HG03378 (cell line): ENCODE results near the gene HARBI1.

Experiments
- ATAC-seq: cut with Tn5 transposase; IDR thresholded peaks from one replicate; pipeline ENCODE4 v1.9.1; 2021; ENCODE audit warnings: mild to moderate bottlenecking, moderate library complexity; ENCODE audit not compliant: unreplicated experiment

The HARBI1 gene

DNA sequence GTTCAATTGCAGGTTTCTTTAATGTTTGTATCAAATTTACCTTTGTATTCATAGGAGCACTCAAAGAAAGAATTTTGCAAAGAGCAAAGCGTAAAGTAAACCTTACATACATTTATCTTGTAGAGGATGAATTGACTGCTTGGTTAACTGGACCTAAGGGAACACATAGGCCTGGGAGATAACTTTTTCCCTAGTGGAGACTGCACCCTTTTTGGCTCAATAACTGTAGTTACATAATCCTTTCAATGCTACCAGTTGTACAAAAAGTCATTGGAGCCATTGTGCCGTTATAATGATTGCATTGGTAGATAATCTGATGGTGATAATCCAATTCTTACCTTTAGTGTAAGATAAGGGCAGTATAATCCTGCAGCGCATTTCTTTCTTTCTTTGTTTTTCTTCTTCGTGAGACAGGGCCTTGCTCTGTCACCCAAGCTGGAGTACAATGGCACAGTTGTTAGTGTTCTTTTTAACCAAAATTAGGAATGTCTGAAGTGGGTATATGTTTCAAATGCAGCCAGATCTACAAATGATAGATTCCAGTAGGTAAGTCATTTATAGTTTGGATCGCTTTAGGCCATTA lies 18.6 kb upstream of the HARBI1 start:
- no peak for ATAC-seq

DNA sequence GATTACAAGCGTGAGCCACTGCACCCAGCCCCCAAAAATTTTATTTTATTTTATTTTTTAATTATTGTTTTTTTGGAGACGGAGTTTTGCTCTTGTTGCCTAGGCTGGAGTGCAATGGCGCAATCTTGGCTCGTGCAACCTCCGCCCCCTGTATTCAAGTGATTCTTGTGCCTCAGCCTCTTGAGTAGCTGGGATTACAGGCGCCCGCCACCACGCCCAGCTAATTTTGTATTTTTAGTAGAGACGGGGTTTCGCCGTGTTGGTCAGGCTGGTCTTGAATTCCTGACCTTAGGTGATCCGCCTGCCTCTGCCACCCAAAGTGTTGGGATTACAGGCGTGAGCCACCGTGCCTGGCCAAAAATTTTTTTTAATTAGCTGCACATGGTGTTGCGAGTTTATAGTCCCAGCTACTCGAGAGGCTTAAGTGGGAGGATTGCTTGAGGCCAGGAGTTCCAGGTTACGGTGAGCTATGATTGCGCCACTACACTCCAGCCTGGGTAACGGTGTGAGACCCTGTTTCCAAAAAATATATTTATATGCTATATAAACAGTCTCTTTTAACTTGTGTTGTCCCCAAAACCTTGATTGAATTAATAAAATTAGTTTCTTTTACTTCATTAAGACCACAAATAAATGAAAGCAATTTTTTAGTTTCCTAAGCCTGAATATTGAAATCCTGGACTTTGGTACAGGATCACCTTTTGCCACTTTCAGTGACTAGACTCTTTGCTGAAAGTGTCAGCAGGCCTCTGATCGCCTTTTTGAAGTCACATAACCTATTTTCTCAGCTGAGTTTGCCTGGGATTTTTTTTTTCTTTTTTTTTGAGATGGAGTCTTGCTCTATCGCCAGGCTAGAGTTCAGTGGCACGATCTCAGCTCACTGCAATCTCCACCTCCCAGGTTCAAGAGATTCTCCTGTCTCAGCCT lies 16.5 kb upstream of the HARBI1 start:
- ATAC-seq, result no peak

DNA sequence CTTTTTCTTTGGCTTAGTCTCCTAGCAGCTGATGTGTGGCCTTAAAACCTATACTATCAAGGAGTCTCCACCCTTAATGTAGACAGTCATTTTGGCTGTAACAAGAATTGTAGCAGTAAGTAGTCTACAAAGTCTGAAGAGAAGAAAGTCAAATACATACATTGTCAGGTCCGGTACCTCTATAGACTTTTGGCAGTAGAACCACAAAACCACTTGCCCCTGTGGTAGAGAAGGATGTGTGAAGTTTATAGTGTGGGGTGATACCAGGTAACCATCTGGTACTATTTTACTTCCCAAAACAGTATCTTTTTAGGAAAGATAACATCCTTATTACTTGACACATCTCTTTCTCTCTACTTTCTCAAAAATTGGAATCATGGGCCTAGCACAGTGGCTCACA lies 15.5 kb upstream of the HARBI1 start:
- no peak for ATAC-seq

DNA sequence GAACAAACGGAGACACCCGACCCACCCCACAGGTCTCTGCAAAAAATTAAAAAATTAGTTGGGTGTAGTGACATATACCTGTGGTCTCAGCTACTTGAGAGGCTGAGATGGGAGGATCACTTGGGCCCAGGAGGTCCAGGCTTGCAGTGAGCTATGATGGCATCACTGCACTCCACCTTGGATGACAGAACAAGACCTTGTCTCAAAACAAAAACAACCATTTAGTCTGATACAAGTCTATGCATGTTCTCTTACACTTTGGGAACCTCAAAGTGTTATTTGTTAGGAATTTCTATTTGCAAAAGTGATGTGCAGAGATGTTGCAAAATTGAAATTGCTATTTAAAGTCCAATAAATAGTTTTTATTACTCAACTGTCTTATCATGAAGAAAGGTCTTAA lies 14.6 kb upstream of the HARBI1 start:
- no peak for ATAC-seq

DNA sequence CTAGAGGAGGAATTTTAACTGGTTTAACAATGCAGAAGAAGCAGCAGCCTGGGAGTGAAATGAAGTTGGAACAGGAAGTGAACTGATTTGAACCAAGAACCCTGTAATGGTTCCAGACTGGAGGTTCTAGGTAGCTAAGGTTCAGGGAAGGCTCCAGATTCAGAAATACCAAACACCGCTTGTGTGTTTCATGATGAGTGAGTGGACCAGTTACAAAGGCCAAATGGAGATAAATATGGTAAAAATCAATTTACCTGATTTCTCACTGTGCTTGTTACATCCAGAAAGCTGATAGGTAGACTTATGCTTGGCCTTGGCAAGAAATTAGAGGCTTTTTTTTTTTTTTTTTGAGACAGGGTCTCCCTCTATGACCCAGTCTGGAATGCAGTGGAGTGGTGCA lies 13.2 kb upstream of the HARBI1 start:
- ATAC-seq, result no peak

DNA sequence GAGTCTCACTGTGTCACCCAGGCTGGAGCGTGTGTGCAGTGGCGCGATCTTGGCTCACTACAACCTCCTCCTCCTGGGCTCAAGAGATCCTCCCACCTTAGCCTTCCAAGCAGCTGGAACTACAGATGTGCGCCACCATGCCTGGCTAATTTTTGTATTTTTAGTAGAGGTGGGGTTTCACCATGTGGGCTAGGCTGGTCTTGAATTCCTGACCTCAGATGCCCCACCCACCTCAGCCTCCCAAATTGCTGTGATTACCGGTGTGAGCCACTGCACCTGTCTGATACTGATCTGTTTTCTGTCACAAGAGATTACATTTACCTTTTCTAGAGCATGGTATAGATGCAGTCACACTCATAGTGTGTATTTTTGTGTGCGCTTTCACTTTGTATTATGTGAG lies 11.9 kb upstream of the HARBI1 start:
- ATAC-seq, result no peak

DNA sequence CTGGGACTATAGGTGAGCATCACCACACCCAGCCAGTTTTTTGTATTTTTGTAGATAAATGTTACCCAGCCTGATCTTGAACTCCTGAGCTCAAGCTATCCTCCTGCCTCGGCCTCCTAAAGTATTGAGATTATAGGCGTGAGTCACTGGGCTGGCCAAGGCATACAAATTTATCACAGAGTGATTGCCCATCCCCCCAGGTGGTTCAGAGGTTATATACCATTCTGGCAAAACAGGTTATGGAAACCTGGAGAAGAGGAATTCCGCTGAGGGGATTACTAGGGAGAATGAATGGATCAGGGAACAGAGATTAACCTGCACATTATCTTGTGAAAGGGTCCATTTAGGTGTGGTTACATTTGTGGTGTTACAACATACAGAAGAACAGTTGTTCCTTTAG lies 8.4 kb upstream of the HARBI1 start:
- ATAC-seq, result no peak

DNA sequence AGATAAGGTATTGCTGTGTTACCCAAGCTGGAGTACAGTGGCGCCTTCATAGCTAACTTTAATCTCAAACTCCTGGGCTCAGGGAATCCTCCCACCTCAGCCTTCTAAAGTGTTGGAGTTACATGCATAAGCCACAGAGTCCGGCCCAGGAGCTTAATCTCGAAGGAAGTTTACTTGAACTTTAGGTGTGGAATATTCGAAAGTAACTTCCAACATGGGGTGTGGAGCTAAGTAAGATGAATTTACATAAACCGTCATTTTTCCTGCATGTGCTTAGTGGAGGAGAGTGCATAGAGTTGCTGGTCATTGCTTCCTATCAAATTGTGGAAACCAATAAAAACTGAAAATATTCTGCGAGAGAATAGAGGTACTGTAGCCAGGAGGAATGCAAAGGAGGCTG lies 1.8 kb upstream of the HARBI1 start:
- no peak for ATAC-seq

DNA sequence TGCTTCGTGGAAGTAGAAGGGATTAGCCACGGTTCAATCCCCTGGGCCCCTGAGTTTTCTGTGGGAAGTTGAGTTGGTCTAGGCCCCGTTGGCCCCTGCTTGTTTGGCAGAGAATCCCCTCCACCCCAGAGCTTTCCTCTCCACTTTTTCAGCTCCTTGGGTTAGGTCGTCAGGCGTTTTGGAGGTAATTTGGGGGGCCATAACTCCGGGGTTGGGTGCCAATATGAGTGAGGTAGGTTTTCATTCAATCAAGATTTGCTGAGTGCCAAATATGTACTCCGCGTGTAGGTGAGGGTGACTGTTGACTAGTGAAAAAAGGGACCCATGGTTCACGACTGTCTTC lies 916 bp upstream of the HARBI1 start:
- ATAC-seq, result no peak

DNA sequence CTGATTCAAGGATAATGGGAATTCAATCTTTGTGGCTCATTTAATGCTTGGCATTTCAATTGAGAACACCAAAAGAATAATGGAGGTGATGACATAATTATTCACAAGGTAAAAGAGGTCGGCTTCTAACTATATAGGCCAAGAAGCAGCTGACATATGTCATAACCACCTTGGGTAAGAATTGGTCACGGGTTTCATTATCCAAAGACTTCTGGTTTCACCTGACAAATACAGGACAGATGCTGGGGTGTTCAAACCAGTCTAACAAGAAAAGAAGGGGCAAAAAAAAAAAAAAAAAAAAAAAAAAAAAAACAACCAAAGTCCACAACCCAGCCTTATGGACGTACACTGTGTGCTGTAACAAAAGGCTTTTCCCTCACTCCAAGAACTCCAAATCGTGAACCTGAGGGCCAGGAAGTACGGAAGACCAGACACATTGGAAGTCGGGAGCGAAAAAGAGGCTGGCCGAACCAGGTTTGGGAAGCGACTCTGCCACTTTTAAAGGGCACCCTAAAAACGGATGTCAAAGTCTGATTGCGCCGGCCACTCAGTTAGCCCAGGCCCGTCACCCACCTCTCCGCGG lies 385 bp downstream of the HARBI1 start:
- ATAC-seq, result peak; percentile 1

DNA sequence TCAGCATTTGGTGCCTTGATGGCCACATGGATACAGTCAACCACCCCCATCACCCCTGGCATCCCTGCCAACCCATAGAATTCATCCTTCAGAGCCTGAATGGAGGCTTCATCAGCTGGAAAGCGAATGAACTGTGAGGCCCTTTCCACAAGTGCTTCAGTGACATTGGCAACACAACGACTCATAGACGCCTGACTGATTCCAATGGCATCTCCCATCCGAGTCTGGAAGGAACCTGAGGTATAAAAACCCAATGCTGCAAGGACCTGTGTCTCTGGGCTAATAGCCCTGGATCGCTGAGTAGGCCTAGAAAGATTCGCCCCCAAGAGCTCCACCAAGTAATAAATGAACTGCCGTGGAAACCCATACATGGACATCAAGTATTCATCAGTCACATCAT lies 1.3 kb downstream of the HARBI1 start:
- no peak for ATAC-seq

DNA sequence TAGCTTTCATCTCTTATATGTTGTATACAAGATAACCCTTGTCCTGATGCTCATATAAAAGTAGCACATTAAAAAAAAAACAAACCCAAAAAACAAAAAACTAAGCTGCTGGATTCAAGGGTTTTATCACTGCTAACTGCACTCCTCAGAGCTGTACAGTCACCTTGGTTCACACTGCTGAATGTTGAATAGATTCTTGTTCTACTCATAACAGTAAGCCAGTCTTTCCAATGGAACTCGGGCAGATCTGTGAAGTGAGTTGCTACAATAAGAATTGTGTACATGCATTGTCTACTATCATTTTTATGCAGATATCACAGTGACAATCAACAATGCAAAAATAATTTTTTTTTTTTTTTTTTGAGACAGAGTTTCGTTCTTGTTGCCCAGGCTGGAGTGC lies 4.7 kb downstream of the HARBI1 start:
- no peak for ATAC-seq

DNA sequence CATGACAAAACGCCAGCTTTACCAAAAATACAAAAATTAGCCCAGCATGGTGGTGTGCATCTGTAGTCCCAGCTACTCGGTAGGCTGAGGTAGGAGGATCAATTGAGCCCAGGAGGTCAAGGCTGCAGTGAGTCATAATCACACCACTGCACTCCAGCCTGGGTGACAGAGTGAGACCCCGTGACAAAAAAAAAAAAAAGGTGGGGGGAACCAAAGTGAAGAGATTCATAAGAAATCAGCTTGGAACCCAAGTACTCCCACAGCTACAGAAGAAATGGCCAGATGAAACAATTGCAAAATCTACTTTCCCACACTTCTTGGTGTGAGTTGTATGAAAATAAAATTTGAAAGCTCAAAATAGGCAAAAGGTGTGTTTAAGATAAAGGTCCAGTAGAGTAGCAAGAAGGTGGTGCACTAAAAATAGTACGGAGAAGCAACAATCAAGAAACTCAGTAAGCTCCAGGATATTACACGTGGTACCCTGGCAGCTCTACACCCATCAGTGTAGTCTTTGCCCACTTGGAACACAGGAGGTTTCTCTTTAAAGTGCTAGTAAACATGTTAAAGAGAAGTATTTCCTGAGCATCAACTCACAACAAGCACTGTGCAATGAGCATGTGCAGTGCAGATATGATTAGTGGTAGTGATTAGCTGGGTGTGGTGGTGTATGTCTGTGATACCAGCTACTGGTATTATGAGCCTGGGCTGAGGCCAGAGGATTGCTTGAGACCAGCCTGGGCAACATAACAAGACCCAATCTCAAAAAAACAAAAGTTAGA lies 5.3 kb downstream of the HARBI1 start:
- no peak for ATAC-seq

DNA sequence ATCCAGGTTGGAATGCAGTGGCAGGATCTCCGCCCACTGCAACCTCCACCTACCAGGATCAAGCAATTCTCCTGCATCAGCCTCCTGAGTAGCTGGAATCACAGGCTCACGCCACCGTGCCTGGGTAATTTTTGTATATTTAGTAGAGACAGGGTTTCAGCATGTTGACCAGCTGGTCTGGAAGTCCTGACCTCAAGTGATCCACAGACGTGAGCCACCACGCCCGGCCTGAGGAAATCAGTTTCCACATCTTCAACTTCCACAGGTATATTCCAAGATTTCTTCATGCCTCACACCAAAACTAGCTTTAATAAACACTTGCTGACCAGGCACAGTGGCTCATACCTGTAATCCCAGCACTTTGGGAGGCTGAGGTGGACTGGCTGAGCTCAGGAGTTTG lies 7.6 kb downstream of the HARBI1 start:
- no peak for ATAC-seq

DNA sequence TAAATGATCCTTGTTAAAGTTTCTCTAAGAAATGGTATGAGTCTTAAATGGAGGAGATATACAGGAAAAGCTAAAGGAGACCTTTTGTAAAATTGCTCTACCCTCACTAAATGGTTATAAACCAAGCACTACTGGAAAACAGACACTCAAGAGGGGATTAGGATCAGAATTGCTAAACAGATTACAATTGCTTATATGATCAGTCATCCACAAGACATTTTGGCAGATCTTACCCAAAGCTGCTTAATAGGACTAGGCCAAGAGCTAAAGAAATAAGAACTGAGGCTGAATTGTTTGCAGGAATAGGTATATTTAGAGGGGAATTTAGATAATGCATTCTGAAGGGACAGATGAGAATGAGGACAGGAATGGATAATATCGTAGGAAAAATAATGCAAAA lies 9.5 kb downstream of the HARBI1 start:
- ATAC-seq, result no peak

DNA sequence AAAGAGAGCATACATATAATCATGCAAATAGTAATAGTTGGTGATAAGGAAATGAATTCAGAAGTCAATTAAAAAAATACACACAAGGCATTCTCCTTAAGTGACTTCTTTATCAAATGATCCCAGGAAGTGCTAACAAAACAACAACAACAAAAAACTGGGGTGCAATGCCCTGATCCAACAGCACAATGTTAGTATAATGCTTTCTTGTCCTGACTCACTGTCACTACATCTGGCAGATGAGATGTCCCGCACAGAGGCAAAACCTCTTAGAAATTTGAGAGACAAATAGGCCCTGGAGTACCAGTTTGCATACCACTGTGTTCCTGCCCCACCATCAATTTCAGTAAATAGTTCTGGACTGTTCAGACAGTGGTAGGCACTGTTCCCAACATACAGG lies 12.2 kb downstream of the HARBI1 start:
- no peak for ATAC-seq

DNA sequence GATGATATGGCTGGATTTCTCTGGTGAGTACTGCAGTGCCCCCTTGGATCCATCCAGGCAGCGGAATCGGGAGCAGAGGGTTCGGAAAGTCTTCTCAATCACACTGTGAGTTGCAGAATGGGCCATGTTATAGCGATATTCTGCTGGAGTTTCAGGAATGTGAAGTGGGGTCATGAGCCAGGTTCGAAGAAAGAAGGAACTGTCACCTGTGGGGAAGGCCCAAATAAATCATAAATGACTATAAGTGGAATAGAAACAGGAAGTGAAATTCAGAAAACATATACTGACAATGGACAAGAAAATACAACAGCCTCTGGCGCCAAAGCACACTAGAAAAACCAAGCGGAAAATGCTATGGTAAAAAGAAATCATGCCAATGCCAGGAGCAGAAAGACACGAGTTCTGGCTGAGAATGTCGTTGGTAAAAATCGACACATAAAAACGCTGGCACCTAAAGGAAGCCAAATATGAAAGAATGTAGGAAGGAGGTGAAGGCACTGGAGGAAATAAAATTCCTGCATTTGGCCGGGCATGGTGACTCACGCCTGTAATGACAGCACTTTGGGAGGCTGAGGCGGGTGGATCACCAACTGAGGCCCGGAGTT lies 13.2 kb downstream of the HARBI1 start:
- ATAC-seq, result no peak

DNA sequence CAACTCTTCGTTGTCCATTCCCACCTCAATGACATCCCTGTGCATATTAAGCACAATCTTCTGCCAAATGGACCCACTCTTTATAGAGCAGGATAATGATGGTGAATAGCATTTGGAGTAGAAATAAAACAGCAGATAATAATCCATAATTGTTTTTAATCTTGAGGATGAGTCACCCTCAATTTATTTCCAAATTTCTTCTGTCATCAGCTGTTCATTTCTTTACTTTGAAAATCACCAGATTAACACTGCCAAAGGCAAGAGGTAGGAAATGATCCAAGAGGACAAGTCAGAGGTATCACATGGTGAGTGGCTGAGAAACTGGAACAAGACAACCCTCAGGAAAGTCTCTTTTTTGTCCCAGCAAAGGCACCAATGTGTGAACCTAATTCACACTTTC lies 15.9 kb downstream of the HARBI1 start:
- no peak for ATAC-seq

DNA sequence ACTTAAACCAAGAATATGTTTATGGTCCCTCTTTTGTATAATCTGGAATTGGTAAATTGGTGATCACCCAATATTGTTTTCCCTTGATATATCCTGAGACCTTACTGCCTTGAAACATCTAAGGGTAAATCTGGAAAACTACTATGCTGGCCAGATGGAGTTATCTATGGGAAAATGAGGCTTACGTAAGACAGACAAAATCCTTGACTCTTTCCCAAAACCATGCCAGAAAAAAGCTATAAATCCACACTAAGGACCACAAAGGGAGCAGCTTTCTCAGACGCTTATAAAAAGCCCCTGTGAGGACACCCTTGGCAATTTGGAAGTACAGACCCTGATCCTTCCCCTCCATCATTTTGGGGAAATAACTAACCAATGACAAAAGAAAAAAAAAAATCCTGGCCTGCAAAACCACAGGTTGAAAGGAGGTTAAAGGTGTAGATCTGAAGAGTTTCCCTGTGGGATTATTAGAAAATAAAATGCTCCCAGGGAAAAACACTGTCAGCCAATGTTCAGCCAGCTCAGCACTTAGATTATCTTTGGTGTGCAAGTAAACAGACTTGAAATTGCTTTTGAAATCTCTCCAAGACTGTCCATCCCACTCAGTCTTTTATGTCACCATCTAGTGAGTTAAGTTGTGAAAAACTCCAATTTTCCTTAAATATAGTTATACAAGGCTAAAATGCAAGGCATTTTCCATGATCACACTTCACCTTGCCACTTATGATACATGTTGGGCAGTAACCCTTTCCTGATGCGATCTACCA lies 16.6 kb downstream of the HARBI1 start:
- ATAC-seq, result no peak
